B cell (primary cell): ENCODE measurements around the gene MARCHF3.

Experiments used
- EZH2 ChIP-seq: IDR thresholded peaks from 2 replicates; pipeline ENCODE4 v1.6.1; 2012; ENCODE audit warnings: borderline replicate concordance, low read depth, mild to moderate bottlenecking, moderate library complexity, low read length; ENCODE audit not compliant: insufficient read depth, poor library complexity, severe bottlenecking
- TF ChIP-seq, protein P1 (sequence below): fragments of 200-600 bp; IDR thresholded peaks from one replicate; pipeline ENCODE4 v1.8.0; 2022; ENCODE audit warnings: antibody characterized with exemption, mild to moderate bottlenecking

DNA sequence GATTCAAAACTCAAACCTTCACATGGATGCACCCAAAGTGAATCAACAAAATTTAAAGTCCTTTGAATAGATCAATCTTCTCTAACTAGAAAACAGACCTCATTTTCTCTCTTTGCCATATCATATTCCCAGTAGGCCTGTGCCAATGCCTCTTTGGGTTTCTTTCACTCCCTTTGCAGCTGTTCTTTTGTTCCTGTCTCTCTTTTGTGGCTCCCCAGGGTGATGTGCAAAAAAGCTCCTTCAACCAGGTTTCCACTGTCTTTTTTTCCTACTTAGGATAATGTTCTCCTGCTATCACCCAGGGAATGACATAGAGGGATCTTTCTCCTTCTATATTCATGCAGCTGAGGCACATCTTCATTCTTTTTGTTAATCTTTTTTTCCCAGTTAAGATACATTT, 54.6 kb downstream of the MARCHF3 start:
- TF ChIP-seq, protein P1, sequence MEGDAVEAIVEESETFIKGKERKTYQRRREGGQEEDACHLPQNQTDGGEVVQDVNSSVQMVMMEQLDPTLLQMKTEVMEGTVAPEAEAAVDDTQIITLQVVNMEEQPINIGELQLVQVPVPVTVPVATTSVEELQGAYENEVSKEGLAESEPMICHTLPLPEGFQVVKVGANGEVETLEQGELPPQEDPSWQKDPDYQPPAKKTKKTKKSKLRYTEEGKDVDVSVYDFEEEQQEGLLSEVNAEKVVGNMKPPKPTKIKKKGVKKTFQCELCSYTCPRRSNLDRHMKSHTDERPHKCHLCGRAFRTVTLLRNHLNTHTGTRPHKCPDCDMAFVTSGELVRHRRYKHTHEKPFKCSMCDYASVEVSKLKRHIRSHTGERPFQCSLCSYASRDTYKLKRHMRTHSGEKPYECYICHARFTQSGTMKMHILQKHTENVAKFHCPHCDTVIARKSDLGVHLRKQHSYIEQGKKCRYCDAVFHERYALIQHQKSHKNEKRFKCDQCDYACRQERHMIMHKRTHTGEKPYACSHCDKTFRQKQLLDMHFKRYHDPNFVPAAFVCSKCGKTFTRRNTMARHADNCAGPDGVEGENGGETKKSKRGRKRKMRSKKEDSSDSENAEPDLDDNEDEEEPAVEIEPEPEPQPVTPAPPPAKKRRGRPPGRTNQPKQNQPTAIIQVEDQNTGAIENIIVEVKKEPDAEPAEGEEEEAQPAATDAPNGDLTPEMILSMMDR = no peak
- no peak for TF ChIP-seq EZH2
